GM19463 (cell line): ENCODE measurements around the gene SNX19.
"Not testable (repeated sequence)": the region's sequence is repeated elsewhere in the genome, so short reads cannot be mapped to it uniquely, and the experiment has no call there.

Experiments used
- ATAC-seq: cut with Tn5 transposase; IDR thresholded peaks from one replicate; pipeline ENCODE4 v1.9.1; 2021; ENCODE audit warnings: mild to moderate bottlenecking, moderate library complexity; ENCODE audit not compliant: unreplicated experiment

SNX19 gene

GRCh38 chr11:130872981-130873380 lies 43.3 kb downstream of the SNX19 start:
- ATAC-seq, result no peak

- ATAC-seq, result no peak
Measured at GRCh38 chr11:130872513-130872912, 43.8 kb downstream of the SNX19 start.

GRCh38 chr11:130872102-130872501 lies 44.2 kb downstream of the SNX19 start:
- ATAC-seq, result no peak

- ATAC-seq, result no peak
Measured at GRCh38 chr11:130871616-130872015, 44.7 kb downstream of the SNX19 start.

GRCh38 chr11:130868721-130869390 lies 47.4 kb downstream of the SNX19 start:
- no peak for ATAC-seq

GRCh38 chr11:130868086-130868710 lies 48.1 kb downstream of the SNX19 start:
- ATAC-seq, result no peak

- ATAC-seq, result no peak
Measured at GRCh38 chr11:130866831-130867230, 49.4 kb downstream of the SNX19 start.

- no peak for ATAC-seq
Measured at GRCh38 chr11:130865774-130866114, 50.5 kb downstream of the SNX19 start.

- no peak for ATAC-seq
Measured at GRCh38 chr11:130865091-130865773, 51.0 kb downstream of the SNX19 start.

GRCh38 chr11:130861902-130862860 lies 54.1 kb downstream of the SNX19 start:
- peak; percentile 83 for ATAC-seq

- no peak for ATAC-seq
Measured at GRCh38 chr11:130861283-130861682, 55.0 kb downstream of the SNX19 start.

GRCh38 chr11:130859886-130860285 lies 56.4 kb downstream of the SNX19 start:
- no peak for ATAC-seq

GRCh38 chr11:130858215-130858614 lies 58.1 kb downstream of the SNX19 start:
- no peak for ATAC-seq

- ATAC-seq, result not testable (repeated sequence)
Measured at GRCh38 chr11:130855707-130856106, 60.6 kb downstream of the SNX19 start.

GRCh38 chr11:130854483-130854882 lies 61.8 kb downstream of the SNX19 start:
- no peak for ATAC-seq

- ATAC-seq, result no peak
Measured at GRCh38 chr11:130852589-130852988, 63.7 kb downstream of the SNX19 start.

GRCh38 chr11:130850185-130850944 lies 65.9 kb downstream of the SNX19 start:
- ATAC-seq, result no peak

GRCh38 chr11:130849215-130849568 lies 67.1 kb downstream of the SNX19 start:
- no peak for ATAC-seq

GRCh38 chr11:130848361-130849214 lies 67.7 kb downstream of the SNX19 start:
- no peak for ATAC-seq

- no peak for ATAC-seq
Measured at GRCh38 chr11:130847517-130847916, 68.8 kb downstream of the SNX19 start.
